ENCODE data around the gene HK1.

- TF ChIP-seq POLR2A (IDR thresholded peaks at IDR 0.05): no peak
- TF ChIP-seq, protein P1, sequence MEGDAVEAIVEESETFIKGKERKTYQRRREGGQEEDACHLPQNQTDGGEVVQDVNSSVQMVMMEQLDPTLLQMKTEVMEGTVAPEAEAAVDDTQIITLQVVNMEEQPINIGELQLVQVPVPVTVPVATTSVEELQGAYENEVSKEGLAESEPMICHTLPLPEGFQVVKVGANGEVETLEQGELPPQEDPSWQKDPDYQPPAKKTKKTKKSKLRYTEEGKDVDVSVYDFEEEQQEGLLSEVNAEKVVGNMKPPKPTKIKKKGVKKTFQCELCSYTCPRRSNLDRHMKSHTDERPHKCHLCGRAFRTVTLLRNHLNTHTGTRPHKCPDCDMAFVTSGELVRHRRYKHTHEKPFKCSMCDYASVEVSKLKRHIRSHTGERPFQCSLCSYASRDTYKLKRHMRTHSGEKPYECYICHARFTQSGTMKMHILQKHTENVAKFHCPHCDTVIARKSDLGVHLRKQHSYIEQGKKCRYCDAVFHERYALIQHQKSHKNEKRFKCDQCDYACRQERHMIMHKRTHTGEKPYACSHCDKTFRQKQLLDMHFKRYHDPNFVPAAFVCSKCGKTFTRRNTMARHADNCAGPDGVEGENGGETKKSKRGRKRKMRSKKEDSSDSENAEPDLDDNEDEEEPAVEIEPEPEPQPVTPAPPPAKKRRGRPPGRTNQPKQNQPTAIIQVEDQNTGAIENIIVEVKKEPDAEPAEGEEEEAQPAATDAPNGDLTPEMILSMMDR (IDR thresholded peaks at IDR 0.05): no peak
Measured at GRCh38 chr10:69384320-69384719, 106.0 kb downstream of the HK1 start.
